ENCODE data around the gene DIDO1.

DIDO1 gene

GRCh38 chr20:62952968-62953838 is 26.9 kb upstream of the DIDO1 start:
- H3K4me1 ChIP-seq (ENCODE audit: low read length): 0 out of 2 replicates have a peak, but pooled peaks cover 10% of the 10 kb centered on the region
- no peaks in the 10 kb centered on the region for H3F3A ChIP-seq (ENCODE audit: insufficient read depth, low read length)
- H3K9ac ChIP-seq (ENCODE audit: low read length): peak overlapping the region; percentile 25; the same call in 1 of the 2 replicates
- peak overlapping the region; percentile 55 for H3K4me2 ChIP-seq (ENCODE audit: low read depth, low read length)
- no peaks in the 10 kb centered on the region for H3K9me2 ChIP-seq (replicated peaks; ENCODE audit: insufficient read depth, low read length)
- TF ChIP-seq EZH2 (optimal IDR thresholded peaks at IDR 0.05; ENCODE audit: low read depth, low read length): no peak
- TF ChIP-seq, protein P1, sequence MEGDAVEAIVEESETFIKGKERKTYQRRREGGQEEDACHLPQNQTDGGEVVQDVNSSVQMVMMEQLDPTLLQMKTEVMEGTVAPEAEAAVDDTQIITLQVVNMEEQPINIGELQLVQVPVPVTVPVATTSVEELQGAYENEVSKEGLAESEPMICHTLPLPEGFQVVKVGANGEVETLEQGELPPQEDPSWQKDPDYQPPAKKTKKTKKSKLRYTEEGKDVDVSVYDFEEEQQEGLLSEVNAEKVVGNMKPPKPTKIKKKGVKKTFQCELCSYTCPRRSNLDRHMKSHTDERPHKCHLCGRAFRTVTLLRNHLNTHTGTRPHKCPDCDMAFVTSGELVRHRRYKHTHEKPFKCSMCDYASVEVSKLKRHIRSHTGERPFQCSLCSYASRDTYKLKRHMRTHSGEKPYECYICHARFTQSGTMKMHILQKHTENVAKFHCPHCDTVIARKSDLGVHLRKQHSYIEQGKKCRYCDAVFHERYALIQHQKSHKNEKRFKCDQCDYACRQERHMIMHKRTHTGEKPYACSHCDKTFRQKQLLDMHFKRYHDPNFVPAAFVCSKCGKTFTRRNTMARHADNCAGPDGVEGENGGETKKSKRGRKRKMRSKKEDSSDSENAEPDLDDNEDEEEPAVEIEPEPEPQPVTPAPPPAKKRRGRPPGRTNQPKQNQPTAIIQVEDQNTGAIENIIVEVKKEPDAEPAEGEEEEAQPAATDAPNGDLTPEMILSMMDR (IDR thresholded peaks at IDR 0.05; ENCODE audit: low read length): no peak
- TF ChIP-seq EZH2phosphoT487 (IDR thresholded peaks at IDR 0.05; ENCODE audit: low read length): no peak
- no peaks in the 10 kb centered on the region for H4K20me1 ChIP-seq (ENCODE audit: insufficient read depth, low read length)
- peaks cover 8% of the 10 kb centered on the region; the same call in 1 of the 2 replicates for H3K27me3 ChIP-seq (replicated peaks; ENCODE audit: insufficient read depth, low read length)
- no peak for DNase-seq
- H2AFZ ChIP-seq (ENCODE audit: low read length): peak overlapping the region; percentile 56; the same call in 1 of the 2 replicates
- no peaks in the 10 kb centered on the region for H3K9me3 ChIP-seq (replicated peaks; ENCODE audit: insufficient read depth, low read length)
- H3K27ac ChIP-seq (ENCODE audit: low read length): no peak overlapping the region; the same call in 1 of the 2 replicates
- H3K4me3 ChIP-seq (ENCODE audit: low read length): peak overlapping the region; percentile 41; the same call in 1 of the 2 replicates
- no peaks in the 10 kb centered on the region for H3K79me2 ChIP-seq (ENCODE audit: low read length)
- no peaks in the 10 kb centered on the region for H3K36me3 ChIP-seq (replicated peaks; ENCODE audit: insufficient read depth, low read length)

GRCh38 chr20:62952373-62952967 is 26.2 kb upstream of the DIDO1 start, which contains the start of gene SLC17A9:
SLC17A9 (plus strand) TSS chr20:62952709; CDS start chr20:62952831, 122 bp downstream.
- Histone ChIP-seq H3F3A (ENCODE audit: insufficient read depth, low read length) (no peaks in the 10 kb centered on the region), H3K4me1 (ENCODE audit: low read length) (0 out of 2 replicates have a peak, but pooled peaks cover 10% of the 10 kb centered on the region), H3K36me3 (replicated peaks; ENCODE audit: insufficient read depth, low read length) (no peaks in the 10 kb centered on the region), H3K79me2 (ENCODE audit: low read length) (no peaks in the 10 kb centered on the region), H3K9me3 (replicated peaks; ENCODE audit: insufficient read depth, low read length) (no peaks in the 10 kb centered on the region), H4K20me1 (ENCODE audit: insufficient read depth, low read length) (no peaks in the 10 kb centered on the region), H3K27me3 (replicated peaks; ENCODE audit: insufficient read depth, low read length) (peaks cover 8% of the 10 kb centered on the region; the same call in 1 of the 2 replicates), H3K27ac (ENCODE audit: low read length) (no peak within 1 kb of the TSS; the same call in 1 of the 2 replicates), H3K9ac (ENCODE audit: low read length) (peak within 1 kb of the TSS; percentile 25; the same call in 1 of the 2 replicates), H3K4me3 (ENCODE audit: low read length) (peak within 1 kb of the TSS; percentile 41), H3K4me2 (ENCODE audit: low read depth, low read length) (peak within 1 kb of the TSS; percentile 55), H3K9me2 (replicated peaks; ENCODE audit: insufficient read depth, low read length) (no peaks in the 10 kb centered on the region), H2AFZ (ENCODE audit: low read length) (peak within 1 kb of the TSS; percentile 56; the same call in 1 of the 2 replicates)
- DNase-seq: peak; percentile 10
- TF ChIP-seq EZH2 (optimal IDR thresholded peaks at IDR 0.05; ENCODE audit: low read depth, low read length): no peak
- TF ChIP-seq, protein P1 (IDR thresholded peaks at IDR 0.05; ENCODE audit: low read length): no peak
- TF ChIP-seq EZH2phosphoT487 (IDR thresholded peaks at IDR 0.05; ENCODE audit: low read length): no peak

GRCh38 chr20:62951896-62952372 is 25.6 kb upstream of the DIDO1 start:
- Histone ChIP-seq H3K4me1 (ENCODE audit: low read length) (0 out of 2 replicates have a peak, but pooled peaks cover 10% of the 10 kb centered on the region), H3K79me2 (ENCODE audit: low read length) (no peaks in the 10 kb centered on the region; the same call in 1 of the 2 replicates), H3K4me2 (ENCODE audit: low read depth, low read length) (peak overlapping the region; percentile 37; the same call in 1 of the 2 replicates), H3K9ac (ENCODE audit: low read length) (no peak overlapping the region), H4K20me1 (ENCODE audit: insufficient read depth, low read length) (no peaks in the 10 kb centered on the region), H3K36me3 (replicated peaks; ENCODE audit: insufficient read depth, low read length) (no peaks in the 10 kb centered on the region), H2AFZ (ENCODE audit: low read length) (no peak overlapping the region), H3K9me3 (replicated peaks; ENCODE audit: insufficient read depth, low read length) (no peaks in the 10 kb centered on the region), H3F3A (ENCODE audit: insufficient read depth, low read length) (no peaks in the 10 kb centered on the region), H3K27ac (ENCODE audit: low read length) (no peak overlapping the region), H3K4me3 (ENCODE audit: low read length) (peak overlapping the region; percentile 41), H3K27me3 (replicated peaks; ENCODE audit: insufficient read depth, low read length) (peaks cover 8% of the 10 kb centered on the region; the same call in 1 of the 2 replicates), H3K9me2 (replicated peaks; ENCODE audit: insufficient read depth, low read length) (no peaks in the 10 kb centered on the region)
- TF ChIP-seq, protein P1 (IDR thresholded peaks at IDR 0.05; ENCODE audit: low read length): no peak
- TF ChIP-seq EZH2phosphoT487 (IDR thresholded peaks at IDR 0.05; ENCODE audit: low read length) (no peak), EZH2 (optimal IDR thresholded peaks at IDR 0.05; ENCODE audit: low read depth, low read length) (no peak)
- no peak for DNase-seq
